Mammary epithelial cell (primary cell): Measurements from ENCODE around the gene ATP1A1.

ENCODE experiments used
- EZH2 ChIP-seq: IDR thresholded peaks from 2 replicates; pipeline ENCODE4 v1.6.1; 2012; ENCODE audit warnings: low read length, inconsistent platforms, borderline replicate concordance
- TF ChIP-seq, protein P1 (sequence below), 2 donors: IDR thresholded peaks in 1 of 2; conservative IDR thresholded peaks in 1 of 2; 2 replicates each; pipeline ENCODE4 v1.5.1; 2011 to 2012; ENCODE audit warnings: inconsistent platforms in 2 of 2, low read length in 2 of 2, mild to moderate bottlenecking in 2 of 2, control low read depth in 1 of 2, low read depth in 1 of 2; ENCODE audit not compliant: insufficient read depth in 1 of 2; ENCODE audit errors: extremely low read depth in 1 of 2

DNA sequence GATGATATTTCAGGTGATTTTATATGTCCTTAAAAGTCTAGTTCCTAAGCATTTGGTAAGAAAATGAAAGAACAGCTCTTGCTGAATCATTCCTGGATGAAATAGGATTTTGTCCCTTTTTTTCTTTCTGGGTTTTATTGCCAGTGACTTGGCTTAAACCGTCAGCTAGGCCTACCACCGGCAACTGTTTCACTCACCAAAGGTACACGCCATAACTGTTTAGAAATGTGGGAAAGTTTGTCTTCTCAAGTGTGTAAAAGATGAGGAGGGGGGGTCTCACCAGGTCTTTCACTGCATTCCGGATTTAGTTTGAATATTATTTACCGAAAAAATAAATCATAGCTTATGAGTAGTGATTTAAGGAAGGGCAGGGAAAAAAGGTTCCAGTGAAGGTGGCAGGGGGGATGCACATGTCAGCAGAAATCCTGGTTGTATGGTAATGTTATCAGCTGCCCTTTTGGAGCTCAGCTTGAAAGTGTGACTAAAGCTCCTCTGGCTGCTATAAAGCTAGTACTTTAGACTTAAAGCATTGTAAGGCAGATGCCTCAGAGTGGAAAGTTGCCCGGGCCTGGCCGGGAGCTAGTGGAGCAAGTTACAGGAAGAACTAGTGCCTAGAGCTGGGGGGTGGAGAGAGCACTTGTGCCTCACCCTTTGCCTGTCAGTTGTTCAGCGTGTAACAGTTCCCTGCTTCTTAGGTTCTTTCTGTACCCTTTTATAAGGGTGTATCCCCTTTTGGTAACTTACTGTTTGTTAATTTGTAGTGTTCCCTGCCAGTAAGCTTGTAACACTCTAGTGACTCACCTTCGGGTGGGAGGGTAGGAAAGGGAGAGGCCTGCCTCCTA, 3.1 kb downstream of the ATP1A1 start:
- TF ChIP-seq, protein P1, sequence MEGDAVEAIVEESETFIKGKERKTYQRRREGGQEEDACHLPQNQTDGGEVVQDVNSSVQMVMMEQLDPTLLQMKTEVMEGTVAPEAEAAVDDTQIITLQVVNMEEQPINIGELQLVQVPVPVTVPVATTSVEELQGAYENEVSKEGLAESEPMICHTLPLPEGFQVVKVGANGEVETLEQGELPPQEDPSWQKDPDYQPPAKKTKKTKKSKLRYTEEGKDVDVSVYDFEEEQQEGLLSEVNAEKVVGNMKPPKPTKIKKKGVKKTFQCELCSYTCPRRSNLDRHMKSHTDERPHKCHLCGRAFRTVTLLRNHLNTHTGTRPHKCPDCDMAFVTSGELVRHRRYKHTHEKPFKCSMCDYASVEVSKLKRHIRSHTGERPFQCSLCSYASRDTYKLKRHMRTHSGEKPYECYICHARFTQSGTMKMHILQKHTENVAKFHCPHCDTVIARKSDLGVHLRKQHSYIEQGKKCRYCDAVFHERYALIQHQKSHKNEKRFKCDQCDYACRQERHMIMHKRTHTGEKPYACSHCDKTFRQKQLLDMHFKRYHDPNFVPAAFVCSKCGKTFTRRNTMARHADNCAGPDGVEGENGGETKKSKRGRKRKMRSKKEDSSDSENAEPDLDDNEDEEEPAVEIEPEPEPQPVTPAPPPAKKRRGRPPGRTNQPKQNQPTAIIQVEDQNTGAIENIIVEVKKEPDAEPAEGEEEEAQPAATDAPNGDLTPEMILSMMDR (conservative IDR thresholded peaks at IDR 0.05 in 1 of 2, IDR thresholded peaks at IDR 0.05 in 1 of 2; ENCODE audit: extremely low read depth in 1 of 2, insufficient read depth in 1 of 2, low read depth in 1 of 2, low read length in 2 of 2): no peak
- no peak for TF ChIP-seq EZH2
